ENCODE data around the gene HIF3A. TPM values are rescaled to one million over a fixed set of nuclear protein-coding genes. Genes with fewer than 3 reads are reported as not detected.

HIF3A gene
- total RNA-seq, 1 experiment from 2014 or later, result not detected

- TF ChIP-seq CTCF (IDR thresholded peaks at IDR 0.05) (no peak), TCF7L2 (IDR thresholded peaks at IDR 0.05; ENCODE audit: low read depth, low read length) (no peak), REST (IDR thresholded peaks at IDR 0.05; ENCODE audit: insufficient read depth in 1 of 2, low read depth in 2 of 2, low read length in 1 of 2) (no peak), SIN3A (IDR thresholded peaks at IDR 0.05; ENCODE audit: borderline replicate concordance, insufficient read depth, low read depth, low read length) (no peak), POLR2AphosphoS5 (IDR thresholded peaks at IDR 0.05; ENCODE audit: low read depth, low read length) (no peak)
- in situ Hi-C loops (cut with HindIII; ENCODE audit: low pct_unique_long_range_greater_than_20kb, low sequenced_read_pairs), result no loop called here
- intact Hi-C loops (cut with micrococcal nuclease; ENCODE audit: unreplicated experiment), result no loop called here
- Histone ChIP-seq H3K27ac (ENCODE audit: low read length) (no peak overlapping the region), H3K9me3 (ENCODE audit: control insufficient read depth, insufficient read depth, low read depth, low read length) (no peaks in the 10 kb centered on the region), H3K4me3 (ENCODE audit: low read depth in 2 of 2, low read length in 2 of 2) (no peak overlapping the region), H3K36me3 (ENCODE audit: control insufficient read depth, insufficient read depth, low read length) (no peaks in the 10 kb centered on the region; the same call in 1 of the 2 replicates), H3K27me3 (ENCODE audit: control insufficient read depth, insufficient read depth, low read length) (no peaks in the 10 kb centered on the region), H3K4me1 (ENCODE audit: control insufficient read depth, insufficient read depth, low read length) (no peaks in the 10 kb centered on the region)
- BruUV-seq (replicated peaks), result no TSS peak
- no peak for DNase-seq (ENCODE audit: low read depth, low spot score)
- ATAC-seq, result no peak
- POLR2A ChIA-PET, result no interaction called here
- CTCF ChIA-PET, result no interaction called here
Measured at GRCh38 chr19:46364359-46364758, 67.5 kb downstream of the HIF3A start.

- no peak overlapping the region for H3K4me3 ChIP-seq (ENCODE audit: low read depth in 2 of 2, low read length in 2 of 2)
- ChIA-PET POLR2A (no interaction called here), CTCF (no interaction called here)
- intact Hi-C loops (cut with micrococcal nuclease; ENCODE audit: unreplicated experiment), result no loop called here
- H3K9me3 ChIP-seq (ENCODE audit: control insufficient read depth, insufficient read depth, low read depth, low read length), result no peaks in the 10 kb centered on the region
- H3K36me3 ChIP-seq (ENCODE audit: control insufficient read depth, insufficient read depth, low read length), result no peaks in the 10 kb centered on the region; the same call in 1 of the 2 replicates
- ATAC-seq (no peak), DNase-seq (ENCODE audit: low read depth, low spot score) (no peak)
- no peak overlapping the region for H3K27ac ChIP-seq (ENCODE audit: low read length)
- H3K4me1 ChIP-seq (ENCODE audit: control insufficient read depth, insufficient read depth, low read length), result no peaks in the 10 kb centered on the region
- BruUV-seq (replicated peaks), result no TSS peak
- in situ Hi-C loops (cut with HindIII; ENCODE audit: low pct_unique_long_range_greater_than_20kb, low sequenced_read_pairs), result no loop called here
- no peak for TF ChIP-seq SIN3A (IDR thresholded peaks at IDR 0.05; ENCODE audit: borderline replicate concordance, insufficient read depth, low read depth, low read length)
- no peak for TF ChIP-seq CTCF (IDR thresholded peaks at IDR 0.05)
- TF ChIP-seq TCF7L2 (IDR thresholded peaks at IDR 0.05; ENCODE audit: low read depth, low read length), result no peak
- TF ChIP-seq REST (IDR thresholded peaks at IDR 0.05; ENCODE audit: insufficient read depth in 1 of 2, low read depth in 2 of 2, low read length in 1 of 2), result no peak
- TF ChIP-seq POLR2AphosphoS5 (IDR thresholded peaks at IDR 0.05; ENCODE audit: low read depth, low read length), result no peak
- H3K27me3 ChIP-seq (ENCODE audit: control insufficient read depth, insufficient read depth, low read length), result no peaks in the 10 kb centered on the region
Measured at GRCh38 chr19:46365561-46365960, 68.7 kb downstream of the HIF3A start.
